ENCODE results near the gene SERPINB6. TPM values are rescaled to one million over a fixed set of nuclear protein-coding genes. Genes with fewer than 3 reads are reported as not detected.

Gene SERPINB6
- total RNA-seq, 1 experiment from 2014 or later = 60.9 TPM

GRCh38 chr6:2947445-2947844, 23.9 kb downstream of the SERPINB6 start:
- Mint-ChIP-seq H3K27me3 (ENCODE audit: unreplicated experiment) (no peaks in the 10 kb centered on the region), H3K27ac (ENCODE audit: unreplicated experiment) (no peak overlapping the region), H3K9me3 (ENCODE audit: low read depth, unreplicated experiment) (no peaks in the 10 kb centered on the region), H3K4me3 (ENCODE audit: low read depth, unreplicated experiment) (no peak overlapping the region), H3K4me1 (ENCODE audit: low read depth, unreplicated experiment) (no peaks in the 10 kb centered on the region), H3K36me3 (ENCODE audit: insufficient read depth, unreplicated experiment) (peaks cover 2% of the 10 kb centered on the region)
- CTCF ChIA-PET = no interaction called here
- BruUV-seq (replicated peaks) = no TSS peak
- intact Hi-C loops (cut with micrococcal nuclease; ENCODE audit: unreplicated experiment) = no loop called here
- no peak for TF ChIP-seq CTCF (IDR thresholded peaks at IDR 0.05; ENCODE audit: unreplicated experiment)
- no peak for DNase-seq

GRCh38 chr6:2945153-2945452, 26.3 kb downstream of the SERPINB6 start:
- CTCF ChIA-PET = no interaction called here
- no peaks in the 10 kb centered on the region for H3K9me3 Mint-ChIP-seq (ENCODE audit: low read depth, unreplicated experiment)

GRCh38 chr6:2944405-2945152, 26.8 kb downstream of the SERPINB6 start:
- intact Hi-C loops (cut with micrococcal nuclease; ENCODE audit: unreplicated experiment) = no loop called here
- H3K9me3 Mint-ChIP-seq (ENCODE audit: low read depth, unreplicated experiment) = no peaks in the 10 kb centered on the region
- no peak overlapping the region for H3K4me3 Mint-ChIP-seq (ENCODE audit: low read depth, unreplicated experiment)
- CTCF ChIA-PET = interaction anchor here (0.6 to 1.0 kb wide), 2 partner anchors 8 to 154 kb away, joined by 4 read pairs; no protein-coding TSS in a partner anchor
- no peaks in the 10 kb centered on the region for H3K36me3 Mint-ChIP-seq (ENCODE audit: insufficient read depth, unreplicated experiment)
- H3K27me3 Mint-ChIP-seq (ENCODE audit: unreplicated experiment) = no peaks in the 10 kb centered on the region
- H3K27ac Mint-ChIP-seq (ENCODE audit: unreplicated experiment) = no peak overlapping the region
- no TSS peak for BruUV-seq (replicated peaks)
- DNase-seq = no peak
- no peak for TF ChIP-seq CTCF (IDR thresholded peaks at IDR 0.05; ENCODE audit: unreplicated experiment)
- H3K4me1 Mint-ChIP-seq (ENCODE audit: low read depth, unreplicated experiment) = no peaks in the 10 kb centered on the region

More at GRCh38 chr6:2945153-2945452, 26.3 kb downstream of the SERPINB6 start:
- intact Hi-C loops (cut with micrococcal nuclease; ENCODE audit: unreplicated experiment) = no loop called here
- BruUV-seq (replicated peaks) = no TSS peak
- no peak overlapping the region for H3K4me3 Mint-ChIP-seq (ENCODE audit: low read depth, unreplicated experiment)
- no peak overlapping the region for H3K27ac Mint-ChIP-seq (ENCODE audit: unreplicated experiment)
- H3K27me3 Mint-ChIP-seq (ENCODE audit: unreplicated experiment) = no peaks in the 10 kb centered on the region
- no peaks in the 10 kb centered on the region for H3K4me1 Mint-ChIP-seq (ENCODE audit: low read depth, unreplicated experiment)
- no peaks in the 10 kb centered on the region for H3K36me3 Mint-ChIP-seq (ENCODE audit: insufficient read depth, unreplicated experiment)
- no peak for DNase-seq
- no peak for TF ChIP-seq CTCF (IDR thresholded peaks at IDR 0.05; ENCODE audit: unreplicated experiment)

GRCh38 chr6:2943564-2943955, 27.8 kb downstream of the SERPINB6 start:
- BruUV-seq (replicated peaks) = no TSS peak
- Mint-ChIP-seq H3K4me1 (ENCODE audit: low read depth, unreplicated experiment) (no peaks in the 10 kb centered on the region), H3K36me3 (ENCODE audit: insufficient read depth, unreplicated experiment) (no peaks in the 10 kb centered on the region), H3K27me3 (ENCODE audit: unreplicated experiment) (no peaks in the 10 kb centered on the region), H3K9me3 (ENCODE audit: low read depth, unreplicated experiment) (no peaks in the 10 kb centered on the region), H3K27ac (ENCODE audit: unreplicated experiment) (no peak overlapping the region), H3K4me3 (ENCODE audit: low read depth, unreplicated experiment) (no peak overlapping the region)
- CTCF ChIA-PET = no interaction called here
- no peak for TF ChIP-seq CTCF (IDR thresholded peaks at IDR 0.05; ENCODE audit: unreplicated experiment)
- DNase-seq = no peak
- intact Hi-C loops (cut with micrococcal nuclease; ENCODE audit: unreplicated experiment) = no loop called here
